Sigmoid colon (tissue), 7 donors: Measurements from ENCODE around the gene GNS. TPM values are rescaled to one million over a fixed set of nuclear protein-coding genes. Genes with fewer than 3 reads are reported as not detected.
A peak's percentile ranks its signal among the peaks of the same experiment; 100 is the strongest.

ENCODE experiments used
- DNase-seq: peaks from one replicate; pipeline ENCODE4 v3.0.0-alpha.2; 2019
- H3K27ac ChIP-seq, 4 donors: fragments of 200-600 bp; sonication (generic); one replicate each; pipeline ENCODE4 v1.5.1; 2016 to 2019; ENCODE audit warnings: mild to moderate bottlenecking in 1 of 4
- H3K27me3 ChIP-seq, 3 donors: fragments of 200-600 bp; sonication (generic); one replicate each; pipeline ENCODE4 v1.5.1; 2019; ENCODE audit warnings: mild to moderate bottlenecking in 1 of 3
- H3K36me3 ChIP-seq, 4 donors: fragments of 200-600 bp; sonication (generic); one replicate each; pipeline ENCODE4 v1.5.1; 2016 to 2019
- H3K4me1 ChIP-seq, 4 donors: fragments of 200-600 bp; sonication (generic); one replicate each; pipeline ENCODE4 v1.5.1; 2017 to 2019
- H3K4me3 ChIP-seq, 4 donors: fragments of 200-600 bp; sonication (generic); one replicate each; pipeline ENCODE4 v1.5.1; 2017 to 2019; ENCODE audit warnings: mild to moderate bottlenecking in 2 of 4, moderate library complexity in 1 of 4
- H3K9me3 ChIP-seq, 4 donors: fragments of 200-600 bp in 3 of 4; sonication (generic) in 3 of 4; one replicate each; pipeline versions ENCODE4 v1.5.1 to v1.6.1; 2013 to 2019
- EP300 ChIP-seq, 4 donors: sonication (generic); formaldehyde crosslinking; IDR thresholded peaks; one replicate each; pipeline ENCODE4 v1.6.1; 2017; ENCODE audit warnings: antibody characterized with exemption in 4 of 4
- POLR2A ChIP-seq, 2 donors: fragments of 450-650 bp; IDR thresholded peaks; one replicate each; pipeline ENCODE4 v1.6.1; 2016; ENCODE audit warnings: antibody characterized with exemption in 2 of 2, mild to moderate bottlenecking in 2 of 2, moderate library complexity in 2 of 2
- POLR2AphosphoS5 ChIP-seq, 4 donors: sonication (generic); formaldehyde crosslinking; IDR thresholded peaks; one replicate each; pipeline ENCODE4 v1.6.1; 2017; ENCODE audit warnings: antibody characterized with exemption in 4 of 4
- WGBS, 2 donors: extraction: QIAGEN DNeasy Blood & Tissue Kit; methylation state at CpG; one replicate each; pipeline ENCODE4 v1.1.7; 2013; 5-methylcytosine and 5-hydroxymethylcytosine counted together
- intact Hi-C: fragments of 100-400 bp; cut with DNase I; formaldehyde crosslinking; loops from one replicate; pipeline ENCODE4 v1.15.1; 2023
- polyA plus RNA-seq, 3 donors: library from polyadenylated mRNA; stranded (reverse); fragments of 200-250 nt; gene quantifications; one replicate each; pipeline ENCODE4 v1.2.3, GENCODE V29; 2013
- total RNA-seq, 4 donors: library from RNA; depleted of rRNA; stranded (reverse); fragments of >200 nt; gene quantifications; one replicate each; pipeline ENCODE4 v1.1.0, GENCODE V29; 2016
- TF ChIP-seq, protein P1 (sequence below), 4 experiments: fragments of 450-650 bp in 3 of 4; fragments of 200-600 bp in 1 of 4; IDR thresholded peaks; one replicate each; pipeline ENCODE4 v1.5.1; 2016 to 2019; ENCODE audit warnings: antibody characterized with exemption in 4 of 4, mild to moderate bottlenecking in 3 of 4, moderate library complexity in 2 of 4
- donor health status: healthy with polysubstance abuse.
- donor health status: Bipolar disorder and iron deficiency.
- donor health status: healthy.

The GNS gene
- total and polyA plus RNA-seq, 7 donors = 4.2 to 73.0 (median 65.3) TPM

GRCh38 chr12:64665514-64665913 is 93.7 kb downstream of the GNS start:
- 21 to 43% methylated on average over 4 of the region's 4 CpGs for WGBS, 2 donors
- Histone ChIP-seq H3K27me3 (no peaks in the 10 kb centered on the region), H3K27ac (peak overlapping the region; percentile 51 to 92 (median 66)), H3K36me3 (no peaks in the 10 kb centered on the region), H3K4me3 (no peak overlapping the region), H3K9me3 (no peaks in the 10 kb centered on the region), H3K4me1 (peaks cover 0 to 94% (median 72%) of the 10 kb centered on the region in 4 donors)
- intact Hi-C loops = no loop called here
- TF ChIP-seq POLR2AphosphoS5 (IDR thresholded peaks at IDR 0.05) (no peak), POLR2A (IDR thresholded peaks at IDR 0.05) (no peak), EP300 (IDR thresholded peaks at IDR 0.05) (no peak)
- TF ChIP-seq, protein P1, sequence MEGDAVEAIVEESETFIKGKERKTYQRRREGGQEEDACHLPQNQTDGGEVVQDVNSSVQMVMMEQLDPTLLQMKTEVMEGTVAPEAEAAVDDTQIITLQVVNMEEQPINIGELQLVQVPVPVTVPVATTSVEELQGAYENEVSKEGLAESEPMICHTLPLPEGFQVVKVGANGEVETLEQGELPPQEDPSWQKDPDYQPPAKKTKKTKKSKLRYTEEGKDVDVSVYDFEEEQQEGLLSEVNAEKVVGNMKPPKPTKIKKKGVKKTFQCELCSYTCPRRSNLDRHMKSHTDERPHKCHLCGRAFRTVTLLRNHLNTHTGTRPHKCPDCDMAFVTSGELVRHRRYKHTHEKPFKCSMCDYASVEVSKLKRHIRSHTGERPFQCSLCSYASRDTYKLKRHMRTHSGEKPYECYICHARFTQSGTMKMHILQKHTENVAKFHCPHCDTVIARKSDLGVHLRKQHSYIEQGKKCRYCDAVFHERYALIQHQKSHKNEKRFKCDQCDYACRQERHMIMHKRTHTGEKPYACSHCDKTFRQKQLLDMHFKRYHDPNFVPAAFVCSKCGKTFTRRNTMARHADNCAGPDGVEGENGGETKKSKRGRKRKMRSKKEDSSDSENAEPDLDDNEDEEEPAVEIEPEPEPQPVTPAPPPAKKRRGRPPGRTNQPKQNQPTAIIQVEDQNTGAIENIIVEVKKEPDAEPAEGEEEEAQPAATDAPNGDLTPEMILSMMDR (IDR thresholded peaks at IDR 0.05) = no peak
- no peak for DNase-seq

Other genes starting within 250 kb of the GNS start
- 100 to 1,000 TPM; 143 to 348 (median 203) TPM for gene RASSF3, start 148.9 kb downstream of the GNS start, total RNA-seq
- gene RASSF3, start 148.9 kb downstream of the GNS start, polyA plus RNA-seq = 100 to 1,000 TPM in 1 of 3 donors, 10 to 100 TPM in 2; 34.7 to 113 (median 65.5) TPM
- gene TBC1D30, start 65.2 kb upstream of the GNS start, total RNA-seq = 1 to 10 TPM in 1 of 4 donors, under 1 TPM in 3; 0.36 to 4.3 (median 0.74) TPM
- gene TBC1D30, start 65.2 kb upstream of the GNS start, polyA plus RNA-seq = 1 to 10 TPM; 2.3 to 3.5 (median 2.4) TPM